RWPE1 (cell line): ENCODE data around the gene DOCK7.
"Not testable (repeated sequence)": the region's sequence is repeated elsewhere in the genome, so short reads cannot be mapped to it uniquely, and the experiment has no call there.

ENCODE experiments used
- CTCF ChIA-PET: fragments of 350-600 bp; sonication (Branson Sonifier 250); formaldehyde crosslinking; extraction: SDS; loops from one replicate; lab custom pipeline; 2021; lab: Yijun Ruan, JAX
- POLR2A ChIA-PET: fragments of 400-600 bp; formaldehyde crosslinking; extraction: SDS; loops from one replicate; lab custom pipeline; 2020; ENCODE audit warnings: antibody characterized with exemption; ENCODE audit not compliant: low non-redundant PET; lab: Yijun Ruan, JAX
- DNase-seq: peaks from one replicate; pipeline ENCODE4 v3.0.0; 2012; ENCODE audit warnings: low spot score
- H3K27ac ChIP-seq: fragments of 450-650 bp; 2 replicates; pipeline ENCODE4 v1.5.1; 2017
- TF ChIP-seq, protein P1 (sequence below): fragments of 450-650 bp; conservative IDR thresholded peaks from 2 replicates; pipeline ENCODE4 v1.5.1; 2017; ENCODE audit warnings: low read depth, mild to moderate bottlenecking

The DOCK7 gene

DNA sequence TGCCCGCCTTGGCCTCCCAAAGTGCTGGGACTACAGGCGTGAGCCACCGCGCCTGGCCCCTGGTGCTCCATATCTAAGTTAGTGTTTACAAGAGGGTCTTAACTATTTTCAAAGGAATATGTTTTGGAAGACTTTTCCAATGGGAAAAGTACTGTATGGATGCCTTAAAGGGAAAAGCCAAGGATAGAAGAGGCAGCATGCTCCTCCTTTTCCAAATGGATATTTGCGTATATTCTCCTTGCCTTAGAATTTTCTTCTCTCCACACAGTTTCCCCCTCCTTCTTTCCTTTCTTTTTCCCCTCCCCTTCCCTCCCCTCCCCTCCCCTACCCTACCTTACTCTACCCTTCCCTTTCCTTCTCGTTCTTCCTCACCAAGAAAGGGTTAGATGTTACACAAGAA, 29.3 kb upstream of the DOCK7 start:
- ChIA-PET POLR2A (no interaction called here), CTCF (interaction anchor here (0.6 kb wide), 1 partner anchor 252 kb away, joined by 4 read pairs; no protein-coding TSS in a partner anchor)
- H3K27ac ChIP-seq = no peak overlapping the region
- no peak for DNase-seq
- TF ChIP-seq, protein P1, sequence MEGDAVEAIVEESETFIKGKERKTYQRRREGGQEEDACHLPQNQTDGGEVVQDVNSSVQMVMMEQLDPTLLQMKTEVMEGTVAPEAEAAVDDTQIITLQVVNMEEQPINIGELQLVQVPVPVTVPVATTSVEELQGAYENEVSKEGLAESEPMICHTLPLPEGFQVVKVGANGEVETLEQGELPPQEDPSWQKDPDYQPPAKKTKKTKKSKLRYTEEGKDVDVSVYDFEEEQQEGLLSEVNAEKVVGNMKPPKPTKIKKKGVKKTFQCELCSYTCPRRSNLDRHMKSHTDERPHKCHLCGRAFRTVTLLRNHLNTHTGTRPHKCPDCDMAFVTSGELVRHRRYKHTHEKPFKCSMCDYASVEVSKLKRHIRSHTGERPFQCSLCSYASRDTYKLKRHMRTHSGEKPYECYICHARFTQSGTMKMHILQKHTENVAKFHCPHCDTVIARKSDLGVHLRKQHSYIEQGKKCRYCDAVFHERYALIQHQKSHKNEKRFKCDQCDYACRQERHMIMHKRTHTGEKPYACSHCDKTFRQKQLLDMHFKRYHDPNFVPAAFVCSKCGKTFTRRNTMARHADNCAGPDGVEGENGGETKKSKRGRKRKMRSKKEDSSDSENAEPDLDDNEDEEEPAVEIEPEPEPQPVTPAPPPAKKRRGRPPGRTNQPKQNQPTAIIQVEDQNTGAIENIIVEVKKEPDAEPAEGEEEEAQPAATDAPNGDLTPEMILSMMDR = no peak

DNA sequence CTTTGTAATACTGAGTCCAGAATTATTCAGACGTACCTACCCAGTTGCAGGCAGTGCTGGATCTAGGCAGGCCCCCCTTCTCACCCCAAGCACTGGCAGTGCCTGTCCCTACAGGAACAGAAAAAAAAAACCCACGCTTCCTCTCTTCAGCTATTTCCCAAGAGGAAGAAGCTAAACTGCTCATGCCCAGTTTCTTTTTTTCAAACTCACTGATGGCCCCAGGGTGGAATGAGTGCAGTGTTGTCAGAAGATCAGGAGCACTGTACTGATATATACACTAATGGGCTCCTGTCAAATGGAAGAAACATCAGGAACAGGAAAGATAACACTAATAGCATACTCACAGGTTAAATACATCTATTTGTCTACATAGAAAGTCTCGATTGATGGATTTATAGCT, 28.2 kb upstream of the DOCK7 start:
- DNase-seq = peak; percentile 26
- H3K27ac ChIP-seq = no peak overlapping the region
- TF ChIP-seq, protein P1 = no peak
- ChIA-PET CTCF (no interaction called here), POLR2A (no interaction called here)

DNA sequence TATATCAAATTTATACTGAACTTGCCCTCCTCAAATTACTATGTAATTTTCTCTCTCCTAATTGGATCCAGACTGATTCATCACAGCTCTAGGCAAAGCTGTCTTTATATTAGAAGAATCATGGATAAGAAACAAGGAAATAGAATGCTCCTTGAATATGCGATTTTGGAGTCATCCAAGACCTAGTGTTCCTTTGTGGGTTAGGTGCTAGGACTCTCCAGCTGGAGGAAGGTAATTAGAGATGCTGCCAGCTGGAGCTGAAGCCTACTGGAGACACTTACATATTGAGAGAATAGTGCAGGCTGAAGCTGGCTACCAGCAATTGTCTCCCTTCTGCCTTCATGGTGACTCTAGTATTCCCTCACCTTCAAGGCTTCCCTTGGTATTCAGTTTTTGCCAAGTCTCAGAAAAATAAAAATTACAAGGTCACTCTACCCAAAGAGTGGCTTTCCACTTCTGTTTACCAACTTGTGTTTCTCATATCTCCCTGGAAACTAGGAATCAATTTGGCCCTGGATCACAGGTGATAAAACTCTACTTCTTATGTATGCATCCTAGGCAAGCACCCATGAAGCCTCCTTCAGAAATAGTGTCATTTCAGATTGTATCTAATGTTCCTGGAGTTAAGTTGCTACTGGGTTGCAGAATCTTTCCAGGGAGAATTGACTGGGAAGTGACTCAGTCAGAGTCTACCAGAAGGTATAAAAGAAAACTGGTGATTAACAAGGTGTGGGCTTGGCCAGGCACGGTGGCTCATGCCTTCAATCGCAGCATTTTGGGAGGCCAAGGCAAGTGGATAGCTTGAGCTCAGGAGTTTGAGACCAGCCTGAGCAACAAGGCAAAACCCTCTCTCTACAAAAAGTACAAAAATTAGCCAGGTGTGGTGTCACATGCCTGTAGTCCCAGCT, 24.4 kb upstream of the DOCK7 start:
- no peak overlapping the region for H3K27ac ChIP-seq
- TF ChIP-seq, protein P1 = no peak
- ChIA-PET CTCF (interaction anchor here (0.6 kb wide), 1 partner anchor 275 kb away, joined by 3 read pairs; no protein-coding TSS in a partner anchor), POLR2A (no interaction called here)
- peak; percentile 28 for DNase-seq

DNA sequence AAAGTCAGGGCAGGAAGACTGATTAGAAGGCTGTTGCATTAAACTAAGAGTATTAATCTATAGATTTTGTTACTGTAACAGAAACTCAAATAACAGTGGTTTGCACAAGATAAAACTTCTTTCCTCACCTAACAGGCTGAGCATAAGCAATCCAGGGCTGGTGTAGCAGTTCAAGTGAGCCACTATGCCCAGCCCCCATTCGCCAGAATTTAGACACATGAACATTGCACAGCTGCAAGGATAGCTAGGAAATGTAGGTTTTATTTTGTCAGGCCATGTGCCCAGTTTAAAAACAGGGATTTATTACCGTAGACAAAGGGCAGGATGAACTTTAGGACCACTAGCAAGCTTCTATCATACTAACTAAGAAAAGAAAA, 19.5 kb upstream of the DOCK7 start:
- TF ChIP-seq, protein P1 = no peak
- H3K27ac ChIP-seq = no peak overlapping the region
- ChIA-PET POLR2A (no interaction called here), CTCF (interaction anchor here (0.7 kb wide), 1 partner anchor 541 kb away, joined by 4 read pairs; no protein-coding TSS in a partner anchor)
- no peak for DNase-seq

DNA sequence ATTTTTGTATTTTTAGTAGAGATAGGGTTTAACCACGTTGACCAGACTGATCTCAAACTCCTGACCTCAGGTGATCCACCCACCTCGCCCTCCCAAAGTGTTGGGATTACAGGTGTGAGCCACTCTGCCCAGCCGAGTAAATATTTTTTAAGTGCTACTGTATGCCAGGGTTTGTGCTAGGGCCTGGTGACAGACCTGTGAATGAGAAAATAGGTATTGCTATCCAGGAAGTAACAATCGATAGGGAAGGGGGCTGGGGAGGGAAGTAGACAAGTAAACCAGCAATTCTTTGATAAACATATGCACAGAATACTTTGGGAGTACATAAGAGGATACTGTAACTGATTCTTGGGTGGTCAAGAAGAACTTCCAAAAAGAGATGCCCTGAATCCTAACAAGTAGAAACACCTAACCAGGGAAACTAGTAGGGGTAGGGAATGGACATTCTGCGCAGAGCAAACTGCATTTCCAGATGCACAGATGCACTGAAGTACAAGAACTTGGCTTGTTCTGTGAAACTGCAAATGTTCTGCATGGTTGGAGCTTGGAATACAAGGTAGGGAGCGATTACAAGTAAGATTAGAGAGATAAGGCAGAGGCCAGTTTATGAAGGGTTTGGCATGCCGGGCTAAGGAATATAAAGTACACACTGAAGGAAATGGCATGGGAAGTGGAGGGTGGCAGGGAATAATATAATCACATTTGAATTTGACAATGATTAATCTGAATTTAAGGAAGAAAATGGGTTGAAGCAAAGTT, 19.0 kb upstream of the DOCK7 start:
- POLR2A ChIA-PET = no interaction called here
- no peak overlapping the region for H3K27ac ChIP-seq
- TF ChIP-seq, protein P1 = no peak
- CTCF ChIA-PET = interaction anchor here (0.7 kb wide), 1 partner anchor 540 kb away, joined by 4 read pairs; no protein-coding TSS in a partner anchor
- DNase-seq = no peak

DNA sequence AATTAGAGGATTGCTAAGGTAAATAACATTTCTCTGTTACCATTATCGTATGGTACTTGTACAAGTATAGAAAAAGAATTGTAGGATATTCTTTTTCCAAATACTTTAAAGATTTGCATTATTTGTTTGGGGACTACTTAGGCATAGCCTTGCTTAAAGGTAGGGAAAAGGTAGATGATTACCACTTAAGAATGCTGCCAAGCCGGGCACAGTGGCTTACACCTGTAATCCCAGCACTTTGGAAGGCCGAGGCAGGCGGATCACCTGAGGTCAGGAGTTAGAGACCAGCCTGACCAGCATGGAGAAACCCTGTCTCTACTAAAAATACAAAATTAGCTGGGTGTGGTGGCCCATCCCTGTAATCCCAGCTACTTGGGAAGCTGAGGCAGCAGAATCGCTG, 10.0 kb upstream of the DOCK7 start:
- POLR2A ChIA-PET, H3K27ac ChIP-seq, DNase-seq: not testable (repeated sequence)
- CTCF ChIA-PET = interaction anchor here (0.5 kb wide), 1 partner anchor 22 kb away, joined by 4 read pairs; no protein-coding TSS in a partner anchor

DNA sequence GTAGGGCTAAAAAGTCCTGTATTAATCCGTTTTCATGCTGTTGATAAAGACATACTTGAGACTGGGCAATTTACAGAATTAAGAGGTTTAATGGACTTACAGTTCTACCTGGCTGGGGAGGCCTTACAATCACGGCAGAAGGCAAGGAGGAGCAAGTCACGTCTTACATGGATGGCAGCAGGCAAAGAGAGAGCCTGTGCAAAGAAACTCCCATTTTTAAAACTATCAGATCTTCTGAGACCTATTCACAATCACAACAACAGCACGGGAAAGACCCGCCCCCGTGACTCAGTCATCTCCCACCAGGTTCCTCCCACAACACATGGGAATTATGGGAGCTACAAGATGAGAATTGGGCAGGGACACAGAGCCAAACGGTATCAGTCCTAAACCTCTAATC, 6.3 kb upstream of the DOCK7 start:
- DNase-seq, POLR2A ChIA-PET, H3K27ac ChIP-seq: not testable (repeated sequence)
- CTCF ChIA-PET = interaction anchor here (0.5 kb wide), 1 partner anchor 1665 kb away, joined by 3 read pairs; no protein-coding TSS in a partner anchor
